Hepatocyte (in vitro differentiated cells): Measurements from ENCODE around the gene PCDH9.

ENCODE experiments used
- CTCF ChIP-seq: fragments of 200-600 bp; sonication (generic); IDR thresholded peaks from 2 replicates; pipeline ENCODE4 v1.5.1; 2016; ENCODE audit warnings: antibody characterized with exemption, mild to moderate bottlenecking; ENCODE audit not compliant: poor library complexity
- EZH2 ChIP-seq: fragments of 200-600 bp; sonication (generic); IDR thresholded peaks from 2 replicates; pipeline ENCODE4 v1.6.1; 2016; ENCODE audit warnings: antibody characterized with exemption, mild to moderate bottlenecking, borderline replicate concordance

- TF ChIP-seq CTCF, result no peak
- TF ChIP-seq EZH2, result no peak
Measured at GRCh38 chr13:67275351-67275960, 45.3 kb upstream of the PCDH9 start.
